Measurements from ENCODE around the gene UBE2QL1. TPM values are rescaled to one million over a fixed set of nuclear protein-coding genes. Genes with fewer than 3 reads are reported as not detected.

UBE2QL1 gene
- total RNA-seq, 1 experiment from 2014 or later, result 0.11 TPM

GRCh38 chr5:6455571-6456200 is 7.0 kb downstream of the UBE2QL1 start:
- H2BK12ac ChIP-seq (ENCODE audit: insufficient read length, low read depth, low read length), result no peak overlapping the region
- no peaks in the 10 kb centered on the region for H3K36me3 Mint-ChIP-seq (ENCODE audit: insufficient read depth in 1 of 3, low read depth in 3 of 3)

More at GRCh38 chr5:6455571-6456200, 7.0 kb downstream of the UBE2QL1 start:
- H2BK20ac ChIP-seq (ENCODE audit: low read depth, low read length, poor library complexity, severe bottlenecking), result no peak overlapping the region
- no peak overlapping the region for H2BK5ac ChIP-seq (ENCODE audit: insufficient read length, low read length)
- H3K23ac ChIP-seq (ENCODE audit: insufficient read length, low read depth, low read length), result no peak overlapping the region
- peaks cover 12% of the 10 kb centered on the region; the same call in 1 of the 2 replicates for H3K27me3 ChIP-seq (ENCODE audit: insufficient read depth, low read length)
- DNase-seq, result no peak
- Mint-ChIP-seq H3K27ac (no peak overlapping the region), H3K4me1 (peaks cover 2 to 4% of the 10 kb centered on the region in 2 experiments), H3K4me3 (no peak overlapping the region), H3K27me3 (ENCODE audit: low read depth) (peaks cover 95% of the 10 kb centered on the region), H3K9me3 (no peaks in the 10 kb centered on the region; a peak in 1 of 5 replicates)
- H2BK120ac ChIP-seq (ENCODE audit: low read depth, low read length, poor library complexity, severe bottlenecking), result no peak overlapping the region
- H3K4me2 ChIP-seq (ENCODE audit: insufficient read depth, insufficient read length, low read length), result no peak overlapping the region
- H3K18ac ChIP-seq (ENCODE audit: insufficient read length, low read depth, low read length), result no peak overlapping the region
- H3K79me2 ChIP-seq (ENCODE audit: insufficient read depth, low read length), result no peaks in the 10 kb centered on the region
- H3K27ac ChIP-seq (ENCODE audit: insufficient read length, low read depth, low read length), result no peak overlapping the region
- no peak overlapping the region for H4K5ac ChIP-seq (ENCODE audit: insufficient read length, low read depth, low read length)
- H3K4ac ChIP-seq (ENCODE audit: low read depth, low read length), result no peak overlapping the region
- H3K9ac ChIP-seq (ENCODE audit: extremely low read depth, insufficient read length, low read length), result no peak overlapping the region
- TF ChIP-seq, protein P1, sequence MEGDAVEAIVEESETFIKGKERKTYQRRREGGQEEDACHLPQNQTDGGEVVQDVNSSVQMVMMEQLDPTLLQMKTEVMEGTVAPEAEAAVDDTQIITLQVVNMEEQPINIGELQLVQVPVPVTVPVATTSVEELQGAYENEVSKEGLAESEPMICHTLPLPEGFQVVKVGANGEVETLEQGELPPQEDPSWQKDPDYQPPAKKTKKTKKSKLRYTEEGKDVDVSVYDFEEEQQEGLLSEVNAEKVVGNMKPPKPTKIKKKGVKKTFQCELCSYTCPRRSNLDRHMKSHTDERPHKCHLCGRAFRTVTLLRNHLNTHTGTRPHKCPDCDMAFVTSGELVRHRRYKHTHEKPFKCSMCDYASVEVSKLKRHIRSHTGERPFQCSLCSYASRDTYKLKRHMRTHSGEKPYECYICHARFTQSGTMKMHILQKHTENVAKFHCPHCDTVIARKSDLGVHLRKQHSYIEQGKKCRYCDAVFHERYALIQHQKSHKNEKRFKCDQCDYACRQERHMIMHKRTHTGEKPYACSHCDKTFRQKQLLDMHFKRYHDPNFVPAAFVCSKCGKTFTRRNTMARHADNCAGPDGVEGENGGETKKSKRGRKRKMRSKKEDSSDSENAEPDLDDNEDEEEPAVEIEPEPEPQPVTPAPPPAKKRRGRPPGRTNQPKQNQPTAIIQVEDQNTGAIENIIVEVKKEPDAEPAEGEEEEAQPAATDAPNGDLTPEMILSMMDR (conservative IDR thresholded peaks at IDR 0.05), result no peak
- no peaks in the 10 kb centered on the region for H3K79me1 ChIP-seq (ENCODE audit: insufficient read depth, low read depth, low read length, poor library complexity, severe bottlenecking)
- no peak overlapping the region for H3K56ac ChIP-seq (ENCODE audit: insufficient read length, low read depth, low read length)
- H4K91ac ChIP-seq (ENCODE audit: insufficient read length, low read depth, low read length), result no peak overlapping the region
- H2BK15ac ChIP-seq (ENCODE audit: low read depth, low read length), result no peak overlapping the region
- H3K4me1 ChIP-seq (ENCODE audit: insufficient read depth, low read length), result no peaks in the 10 kb centered on the region
- no peak overlapping the region for H4K8ac ChIP-seq (replicated peaks; ENCODE audit: insufficient read length, low read depth, low read length)
- H3K23me2 ChIP-seq (ENCODE audit: insufficient read length, low read depth, low read length, poor library complexity, severe bottlenecking), result no peaks in the 10 kb centered on the region
- no peak overlapping the region for H3T11ph ChIP-seq (ENCODE audit: low read length)
- H3K9me3 ChIP-seq (ENCODE audit: control insufficient read depth, low read depth, low read length), result no peaks in the 10 kb centered on the region
- WGBS (ENCODE audit: extremely low coverage, insufficient read length, low lambda C conversion rate), result no CpG with 5 or more reads among the region's 13 CpGs
- H2AK5ac ChIP-seq (ENCODE audit: insufficient read length, low read length), result no peak overlapping the region
- no peaks in the 10 kb centered on the region for H4K20me1 ChIP-seq (ENCODE audit: control insufficient read depth, insufficient read depth, insufficient read length)
- no peak overlapping the region; the same call in 1 of the 2 replicates for H3K14ac ChIP-seq (ENCODE audit: insufficient read depth, low read length)
- H2AFZ ChIP-seq (ENCODE audit: low read length), result no peak overlapping the region
